A204.1 (cell line): ENCODE measurements around the gene FANCD2OS.
"Not testable (repeated sequence)": the region's sequence is repeated elsewhere in the genome, so short reads cannot be mapped to it uniquely, and the experiment has no call there.

Experiments used
- FAIRE-seq: peaks from 2 replicates; lab custom pipeline; 2012; peaks lifted over from hg19 to GRCh38; lab: Jason Lieb, UNC

FANCD2OS gene

GRCh38 chr3:10108091-10108490, at the start of gene FANCD2OS:
Gene FANCD2OS (minus strand): TSS chr3:10108255. CDS start chr3:10104774, 3,481 bp downstream.
- no peak for FAIRE-seq

- no peak for FAIRE-seq
Observed at GRCh38 chr3:10157031-10157430, 49.0 kb upstream of the FANCD2OS start.

GRCh38 chr3:10155658-10156057, 47.6 kb upstream of the FANCD2OS start:
- FAIRE-seq: no peak

GRCh38 chr3:10155123-10155472, 47.0 kb upstream of the FANCD2OS start:
- FAIRE-seq: no peak

GRCh38 chr3:10154335-10155122, 46.5 kb upstream of the FANCD2OS start:
- FAIRE-seq: no peak

GRCh38 chr3:10150987-10151386, 42.9 kb upstream of the FANCD2OS start:
- FAIRE-seq: no peak

GRCh38 chr3:10149226-10149625, 41.2 kb upstream of the FANCD2OS start:
- no peak for FAIRE-seq

- no peak for FAIRE-seq
Observed at GRCh38 chr3:10145685-10146084, 37.6 kb upstream of the FANCD2OS start.

GRCh38 chr3:10142707-10143560, 34.9 kb upstream of the FANCD2OS start:
- FAIRE-seq: no peak

- FAIRE-seq: no peak
Observed at GRCh38 chr3:10140996-10141546, 33.0 kb upstream of the FANCD2OS start.

- no peak for FAIRE-seq
Observed at GRCh38 chr3:10137178-10137577, 29.1 kb upstream of the FANCD2OS start.

GRCh38 chr3:10136426-10137005, 28.5 kb upstream of the FANCD2OS start:
- no peak for FAIRE-seq

GRCh38 chr3:10135872-10136271, 27.8 kb upstream of the FANCD2OS start:
- not testable (repeated sequence) for FAIRE-seq

GRCh38 chr3:10122724-10123123, 14.7 kb upstream of the FANCD2OS start:
- no peak for FAIRE-seq

- no peak for FAIRE-seq
Observed at GRCh38 chr3:10121064-10121463, 13.0 kb upstream of the FANCD2OS start.

- no peak for FAIRE-seq
Observed at GRCh38 chr3:10119376-10119775, 11.3 kb upstream of the FANCD2OS start.

GRCh38 chr3:10116928-10117327, 8.9 kb upstream of the FANCD2OS start:
- no peak for FAIRE-seq

- no peak for FAIRE-seq
Observed at GRCh38 chr3:10116138-10116460, 8.0 kb upstream of the FANCD2OS start.

GRCh38 chr3:10115326-10116137, 7.5 kb upstream of the FANCD2OS start, which contains the start of gene BRK1:
Gene BRK1 (plus strand): TSS chr3:10115675. CDS start chr3:10115702, 27 bp downstream.
- FAIRE-seq: peak; percentile 93

- no peak for FAIRE-seq
Observed at GRCh38 chr3:10106919-10107318, 1.1 kb downstream of the FANCD2OS start.

- no peak for FAIRE-seq
Observed at GRCh38 chr3:10099041-10099440, 9.0 kb downstream of the FANCD2OS start.

GRCh38 chr3:10093678-10094077, 14.4 kb downstream of the FANCD2OS start:
- FAIRE-seq: no peak
